Testis (tissue), 2 donors: ENCODE results near the gene PTPN3.

Source experiments
- POLR2A ChIP-seq: fragments of 450-650 bp; IDR thresholded peaks from one replicate; pipeline ENCODE4 v1.6.1; 2017; ENCODE audit warnings: antibody characterized with exemption, mild to moderate bottlenecking, moderate library complexity
- TF ChIP-seq, protein P1 (sequence below), 3 experiments: fragments of 450-650 bp in 2 of 3; fragments of 200-600 bp in 1 of 3; sonication (generic) in 1 of 3; IDR thresholded peaks; one replicate each; pipeline ENCODE4 v1.5.1; 2016 to 2019; ENCODE audit warnings: antibody characterized with exemption in 3 of 3, mild to moderate bottlenecking in 2 of 3, moderate library complexity in 1 of 3

GRCh38 chr9:109403766-109404320 is 94.3 kb downstream of the PTPN3 start:
- TF ChIP-seq, protein P1, sequence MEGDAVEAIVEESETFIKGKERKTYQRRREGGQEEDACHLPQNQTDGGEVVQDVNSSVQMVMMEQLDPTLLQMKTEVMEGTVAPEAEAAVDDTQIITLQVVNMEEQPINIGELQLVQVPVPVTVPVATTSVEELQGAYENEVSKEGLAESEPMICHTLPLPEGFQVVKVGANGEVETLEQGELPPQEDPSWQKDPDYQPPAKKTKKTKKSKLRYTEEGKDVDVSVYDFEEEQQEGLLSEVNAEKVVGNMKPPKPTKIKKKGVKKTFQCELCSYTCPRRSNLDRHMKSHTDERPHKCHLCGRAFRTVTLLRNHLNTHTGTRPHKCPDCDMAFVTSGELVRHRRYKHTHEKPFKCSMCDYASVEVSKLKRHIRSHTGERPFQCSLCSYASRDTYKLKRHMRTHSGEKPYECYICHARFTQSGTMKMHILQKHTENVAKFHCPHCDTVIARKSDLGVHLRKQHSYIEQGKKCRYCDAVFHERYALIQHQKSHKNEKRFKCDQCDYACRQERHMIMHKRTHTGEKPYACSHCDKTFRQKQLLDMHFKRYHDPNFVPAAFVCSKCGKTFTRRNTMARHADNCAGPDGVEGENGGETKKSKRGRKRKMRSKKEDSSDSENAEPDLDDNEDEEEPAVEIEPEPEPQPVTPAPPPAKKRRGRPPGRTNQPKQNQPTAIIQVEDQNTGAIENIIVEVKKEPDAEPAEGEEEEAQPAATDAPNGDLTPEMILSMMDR (IDR thresholded peaks at IDR 0.05), result no peak
- no peak for TF ChIP-seq POLR2A
